GM12873 (cell line): ENCODE results near the gene SP5.

ENCODE experiments used
- TF ChIP-seq, protein P1 (sequence below): IDR thresholded peaks from 2 replicates; pipeline ENCODE4 v1.5.1; 2012; ENCODE audit warnings: low read depth, mild to moderate bottlenecking, moderate library complexity, low read length, control low read depth; ENCODE audit not compliant: insufficient read depth; ENCODE audit errors: missing control alignments

Gene SP5

DNA sequence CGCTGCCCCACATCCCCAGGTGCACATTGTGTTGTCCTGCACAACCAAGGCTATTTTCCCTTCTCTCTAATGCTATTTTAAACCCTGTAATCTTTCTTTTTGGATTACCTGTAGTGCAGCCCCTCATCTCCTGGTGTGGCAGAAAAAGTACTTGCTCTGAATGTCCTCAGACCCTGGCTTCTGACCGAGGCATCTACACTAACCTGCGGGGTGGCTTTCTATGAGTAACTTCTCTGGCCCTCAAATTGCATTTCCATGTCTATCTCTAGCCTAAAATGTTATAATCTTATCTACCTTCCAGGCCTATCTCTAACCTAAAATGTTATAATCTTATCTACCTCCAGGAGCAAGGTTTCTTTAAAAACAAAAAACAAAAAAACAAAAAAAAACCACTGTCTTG, 18.2 kb upstream of the SP5 start:
- TF ChIP-seq, protein P1, sequence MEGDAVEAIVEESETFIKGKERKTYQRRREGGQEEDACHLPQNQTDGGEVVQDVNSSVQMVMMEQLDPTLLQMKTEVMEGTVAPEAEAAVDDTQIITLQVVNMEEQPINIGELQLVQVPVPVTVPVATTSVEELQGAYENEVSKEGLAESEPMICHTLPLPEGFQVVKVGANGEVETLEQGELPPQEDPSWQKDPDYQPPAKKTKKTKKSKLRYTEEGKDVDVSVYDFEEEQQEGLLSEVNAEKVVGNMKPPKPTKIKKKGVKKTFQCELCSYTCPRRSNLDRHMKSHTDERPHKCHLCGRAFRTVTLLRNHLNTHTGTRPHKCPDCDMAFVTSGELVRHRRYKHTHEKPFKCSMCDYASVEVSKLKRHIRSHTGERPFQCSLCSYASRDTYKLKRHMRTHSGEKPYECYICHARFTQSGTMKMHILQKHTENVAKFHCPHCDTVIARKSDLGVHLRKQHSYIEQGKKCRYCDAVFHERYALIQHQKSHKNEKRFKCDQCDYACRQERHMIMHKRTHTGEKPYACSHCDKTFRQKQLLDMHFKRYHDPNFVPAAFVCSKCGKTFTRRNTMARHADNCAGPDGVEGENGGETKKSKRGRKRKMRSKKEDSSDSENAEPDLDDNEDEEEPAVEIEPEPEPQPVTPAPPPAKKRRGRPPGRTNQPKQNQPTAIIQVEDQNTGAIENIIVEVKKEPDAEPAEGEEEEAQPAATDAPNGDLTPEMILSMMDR = no peak

DNA sequence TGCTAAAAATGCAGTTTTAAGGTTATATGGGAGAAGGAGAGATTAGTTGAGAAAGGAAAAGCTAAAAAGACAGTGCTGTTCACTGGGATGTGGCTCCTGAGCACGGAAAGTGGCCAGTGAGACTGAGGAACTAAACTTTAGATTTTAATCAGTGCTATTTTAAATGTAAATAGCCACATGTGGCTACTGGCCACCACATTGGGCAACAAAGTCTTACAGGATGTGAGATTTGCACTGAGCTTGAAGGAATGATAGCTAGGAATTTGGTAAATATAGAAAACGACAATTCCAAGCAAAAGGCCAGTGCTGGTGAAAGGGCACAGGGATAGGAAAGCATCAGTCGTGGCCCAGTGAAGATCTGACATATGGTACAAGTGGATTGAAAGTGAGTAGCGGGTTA, 14.1 kb upstream of the SP5 start:
- TF ChIP-seq, protein P1 = no peak

DNA sequence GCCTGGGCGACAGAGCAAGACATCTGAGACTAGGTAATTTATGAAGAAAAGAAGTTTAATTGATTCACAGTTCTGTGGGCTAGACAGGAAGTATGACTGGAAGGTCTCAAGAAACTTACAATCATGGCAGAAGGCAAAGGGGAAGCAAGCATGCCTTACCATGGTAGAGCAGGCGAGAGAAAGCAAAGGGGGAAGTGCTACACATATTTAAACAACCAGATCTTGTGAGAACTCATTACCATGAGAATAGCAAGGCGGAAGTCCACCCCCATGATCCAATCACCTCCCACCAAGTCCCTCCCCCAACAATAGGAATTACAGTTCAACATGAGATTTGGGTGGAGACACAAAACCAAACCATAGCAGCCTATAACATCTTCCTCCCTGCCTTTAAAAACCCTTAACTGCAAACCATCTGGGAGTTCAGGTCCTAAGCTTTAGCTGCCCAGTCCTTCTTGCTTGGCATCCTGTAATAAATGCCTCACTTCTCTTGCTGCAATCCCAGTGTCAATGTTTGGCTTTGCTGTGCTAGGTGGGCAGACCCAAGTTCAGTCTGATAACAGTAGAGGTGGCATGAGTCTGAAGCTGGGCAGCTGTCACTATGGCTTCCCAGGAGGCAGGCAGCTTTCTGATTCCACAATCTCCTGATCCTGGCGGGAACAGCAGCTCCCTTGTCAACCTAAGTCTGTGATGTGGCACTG, 11.2 kb upstream of the SP5 start:
- TF ChIP-seq, protein P1 = no peak

DNA sequence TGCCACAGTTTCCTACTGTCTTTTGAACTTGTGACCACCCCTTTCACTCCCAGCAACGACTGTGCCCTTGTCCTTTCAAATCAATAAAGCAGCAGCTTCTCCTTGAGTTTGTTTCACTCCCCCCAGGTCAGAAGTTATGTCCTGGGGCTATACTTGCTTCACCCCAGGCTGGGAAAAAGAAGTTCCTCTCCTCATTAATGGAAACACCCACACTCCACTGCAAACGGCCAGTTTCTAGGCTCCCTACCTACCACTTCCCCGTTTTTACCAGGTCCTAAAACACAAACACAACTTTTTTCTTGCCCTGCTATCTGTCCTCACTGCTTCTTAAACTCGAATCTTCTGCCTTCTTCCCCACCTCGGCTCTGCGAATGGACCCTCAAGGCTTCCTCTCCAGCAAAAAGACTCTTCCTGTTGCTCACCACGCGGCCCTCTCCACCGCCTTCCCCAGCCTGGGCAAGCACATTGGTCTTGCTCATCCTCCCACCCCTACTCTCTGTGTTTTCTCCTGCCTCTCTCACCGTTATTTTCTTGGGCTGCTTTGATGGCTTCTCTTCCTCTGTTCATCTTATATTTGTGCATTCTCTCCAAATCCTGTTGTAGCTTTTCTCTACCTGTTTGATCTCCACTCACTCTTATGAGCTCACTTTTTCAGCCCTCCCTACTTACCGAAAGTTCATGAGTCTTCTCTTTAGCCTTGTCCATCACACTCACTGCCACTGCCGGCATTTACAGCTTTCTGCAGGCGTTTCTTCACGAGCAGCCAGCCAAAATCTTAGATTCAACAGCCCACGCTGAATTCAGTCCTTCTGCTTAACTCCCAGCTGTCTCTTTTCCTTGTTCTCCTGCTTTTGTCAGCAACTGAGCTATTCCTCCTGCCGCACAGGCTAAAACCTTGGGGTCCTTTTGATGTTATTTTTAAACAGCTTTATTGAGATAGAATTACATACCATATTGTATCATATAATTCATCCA, 7.0 kb upstream of the SP5 start:
- TF ChIP-seq, protein P1 = no peak

DNA sequence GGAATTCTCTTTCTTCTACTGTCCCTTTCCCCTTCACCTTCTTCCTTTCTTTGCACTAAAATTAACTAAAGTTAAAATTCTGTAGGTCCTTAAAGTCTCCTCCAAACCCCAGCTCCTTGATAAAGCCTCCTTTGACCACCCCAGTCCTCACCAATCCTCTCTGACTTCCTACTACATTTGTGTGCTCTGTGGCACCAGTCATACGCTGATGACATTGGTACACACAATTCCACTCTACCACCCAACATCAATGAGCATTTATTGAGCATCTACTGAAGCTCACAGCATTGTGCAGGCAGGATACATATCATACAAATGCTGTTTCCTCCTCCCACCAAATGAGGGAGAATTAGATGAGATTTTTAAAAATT, 4.5 kb upstream of the SP5 start:
- TF ChIP-seq, protein P1 = no peak

DNA sequence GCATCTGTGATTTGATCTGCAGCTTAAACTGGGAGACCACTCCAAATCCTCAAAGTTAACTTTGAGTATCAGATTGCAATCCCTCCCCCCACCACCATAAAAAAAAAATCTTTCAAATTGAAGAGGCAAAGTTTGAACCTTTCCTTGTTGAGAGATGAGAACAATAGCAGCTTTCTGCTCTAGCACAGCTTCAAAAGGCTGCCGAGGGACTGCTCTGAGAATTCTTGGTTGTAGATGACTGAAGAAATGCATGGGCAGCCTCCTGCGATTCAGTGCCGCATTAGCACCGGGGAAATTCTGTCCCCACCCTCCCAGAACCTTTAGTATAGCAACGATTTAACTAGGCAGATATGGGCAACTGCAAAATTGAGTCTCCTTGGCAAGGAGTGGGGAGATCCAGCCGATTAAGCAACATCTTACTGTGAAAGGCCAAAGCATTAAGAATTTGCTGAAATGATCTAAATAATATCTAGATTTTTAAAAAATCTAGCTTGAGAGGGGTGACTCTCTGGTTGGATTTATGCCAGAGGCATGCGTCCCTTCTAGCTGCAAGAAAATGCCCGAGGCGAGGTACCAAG, 3.9 kb upstream of the SP5 start:
- TF ChIP-seq, protein P1 = no peak
